GM11168 (cell line): ENCODE results near the gene COL13A1.

Experiments
- in situ Hi-C: fragments of 300-500 bp; cut with MboI; formaldehyde crosslinking; loops from one replicate; pipeline ENCODE4 v1.12.0; 2022; ENCODE audit warnings: low sequenced_read_pairs; ENCODE audit not compliant: unreplicated experiment

Gene COL13A1

DNA sequence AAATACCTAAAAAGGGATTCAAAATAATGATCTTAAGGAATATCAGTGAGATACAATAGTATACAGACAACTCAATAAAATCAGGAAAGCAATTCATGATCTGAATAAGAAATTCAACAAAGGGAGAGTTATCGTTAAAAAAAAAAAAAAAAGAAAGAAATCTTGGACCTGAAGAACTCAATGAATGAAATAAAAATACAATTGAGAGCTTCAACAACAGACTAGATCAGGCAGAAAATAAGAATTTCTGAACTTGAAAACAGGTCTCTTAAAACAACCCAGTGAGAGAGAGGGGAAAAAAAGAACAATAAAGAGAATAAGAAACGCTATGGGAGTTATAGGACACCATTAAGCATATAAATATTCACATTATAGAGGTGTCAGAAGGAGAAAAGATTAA, 179.0 kb downstream of the COL13A1 start:
- in situ Hi-C loops: no loop called here

DNA sequence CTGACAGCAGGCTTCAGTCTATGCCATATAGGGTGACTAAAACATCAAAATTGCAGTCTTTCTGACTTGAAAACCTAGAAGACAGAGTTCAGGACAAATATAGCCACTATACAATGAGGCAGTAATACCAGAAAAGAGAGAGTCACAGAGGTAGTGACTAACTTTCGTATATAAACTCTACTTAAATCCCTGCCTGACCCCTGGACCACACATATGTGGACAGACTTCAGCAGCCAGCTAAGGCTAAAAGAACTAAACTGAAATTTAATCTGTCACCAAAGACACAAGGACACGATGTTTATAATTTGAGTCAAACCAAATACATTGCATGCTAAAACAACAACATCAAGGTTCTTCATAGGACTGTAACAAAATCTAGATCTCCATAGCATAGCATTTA, 186.4 kb downstream of the COL13A1 start:
- in situ Hi-C loops: no loop called here

- in situ Hi-C loops: no loop called here
Observed at GRCh38 chr10:69991151-69991550, 189.4 kb downstream of the COL13A1 start.

GRCh38 chr10:69994262-69994661, 192.6 kb downstream of the COL13A1 start:
- in situ Hi-C loops: no loop called here

DNA sequence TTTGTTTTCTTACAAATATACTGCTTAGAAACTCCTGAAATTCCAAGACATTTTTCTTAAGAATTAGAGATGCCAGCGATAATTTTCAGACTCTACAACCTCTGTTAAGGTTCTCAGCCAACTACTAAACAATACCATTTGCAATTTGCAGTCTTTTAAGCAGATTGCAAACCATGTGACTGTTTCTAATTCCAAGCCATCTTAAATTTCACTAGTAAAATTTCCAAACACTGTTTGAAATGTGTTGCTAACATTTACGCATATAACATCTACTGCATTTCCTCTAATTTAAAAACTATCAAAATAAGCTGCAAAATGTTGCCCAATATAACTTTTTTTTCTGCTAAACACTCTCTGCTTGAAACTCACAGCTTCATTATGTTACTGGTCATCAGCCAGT, 194.9 kb downstream of the COL13A1 start:
- in situ Hi-C loops: no loop called here

- in situ Hi-C loops: no loop called here
Observed at GRCh38 chr10:70000262-70000661, 198.6 kb downstream of the COL13A1 start.

DNA sequence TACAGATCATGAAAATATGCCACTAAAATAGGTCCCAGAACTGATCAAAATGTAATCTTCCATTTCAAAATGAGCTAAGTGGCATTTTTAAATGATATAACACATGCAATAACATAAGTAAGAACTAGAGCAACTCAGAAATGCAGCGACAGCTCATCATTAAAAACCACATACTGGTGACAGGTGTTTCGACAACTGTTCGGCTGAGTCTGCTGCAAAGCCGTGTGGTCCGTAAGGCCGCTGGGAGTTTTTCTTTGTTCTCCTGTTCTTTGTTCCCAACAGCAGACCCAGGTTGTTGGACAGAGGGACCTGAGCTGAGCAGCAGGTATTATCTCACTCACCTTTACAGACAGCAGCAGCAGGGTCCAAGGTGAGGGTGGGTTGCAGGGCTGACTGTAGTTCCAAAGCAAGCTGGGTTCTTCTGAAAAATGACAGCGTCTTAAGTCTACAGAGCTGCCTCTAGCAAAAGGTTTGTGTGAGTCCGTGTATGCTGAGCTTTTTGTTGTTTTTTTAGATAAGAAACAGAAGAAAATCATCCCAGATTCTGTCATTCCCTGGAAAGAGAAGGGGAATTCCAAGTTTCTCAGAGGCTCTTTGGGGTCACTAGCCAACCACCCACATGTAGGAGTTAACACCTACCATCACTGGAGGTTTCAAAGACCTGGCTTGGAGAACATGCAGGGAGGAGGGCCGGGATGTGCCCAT, 205.6 kb downstream of the COL13A1 start:
- in situ Hi-C loops: no loop called here
